Measurements from ENCODE around the gene OR5AS1.
"Not testable (repeated sequence)": the region's sequence is repeated elsewhere in the genome, so short reads cannot be mapped to it uniquely, and the experiment has no call there.

Gene OR5AS1

DNA sequence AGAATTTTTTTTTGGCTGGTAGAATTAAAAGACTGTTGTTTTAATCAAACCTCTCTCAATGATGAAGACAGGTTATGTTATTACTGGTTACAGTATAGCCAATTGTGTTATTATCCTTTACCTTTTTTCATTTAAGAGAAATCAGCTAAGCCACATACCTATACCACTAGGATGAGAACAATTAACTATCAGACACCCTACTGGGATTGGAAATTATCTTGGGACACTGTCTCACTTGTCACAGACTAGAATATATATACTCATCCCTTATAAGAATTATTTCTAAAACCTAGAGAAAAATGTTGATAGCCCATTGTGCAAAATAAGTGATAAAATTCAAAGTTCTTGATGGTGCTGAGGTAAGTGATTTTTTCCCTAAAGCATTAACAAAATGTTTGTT lies at the start of gene OR5AS1:
TSS of gene OR5AS1 (plus strand) at position 301 of the 400 bp plus-strand sequence. CDS start 2,765 bp downstream, outside the sequence.
- H3K36me3 Mint-ChIP-seq: no peaks in the 10 kb centered on the region
- ATAC-seq: no peak
- H3K4me3 Mint-ChIP-seq: no peak within 1 kb of the TSS
- peaks cover 5% of the 10 kb centered on the region for H3K9me3 Mint-ChIP-seq
- H3K4me1 Mint-ChIP-seq: no peaks in the 10 kb centered on the region
- H3K27me3 Mint-ChIP-seq: no peaks in the 10 kb centered on the region
- H3K27ac Mint-ChIP-seq: no peak within 1 kb of the TSS

DNA sequence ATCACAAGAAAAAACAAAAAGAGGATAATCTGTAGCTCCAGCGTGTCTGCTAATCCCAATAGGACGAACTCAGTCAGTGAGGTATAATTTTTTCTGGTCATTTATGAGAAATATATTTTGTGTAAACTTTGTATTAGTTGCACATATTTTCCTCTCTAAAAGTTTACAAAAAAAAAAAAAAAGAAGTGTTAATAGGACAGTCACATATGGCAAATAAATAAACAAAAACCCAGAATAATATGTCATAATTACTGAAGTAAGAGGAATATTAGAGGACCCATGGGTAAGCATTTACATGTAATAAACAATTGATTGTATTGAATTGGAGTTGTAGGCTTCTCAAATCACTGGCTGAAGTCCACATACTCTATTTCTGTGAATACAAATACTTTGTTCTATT lies 32.9 kb upstream of the OR5AS1 start, which contains the start of gene OR5F1:
TSS of gene OR5F1 (minus strand) at position 101 of the 400 bp plus-strand sequence. CDS start at position 101, 0 bp downstream.
- Mint-ChIP-seq H3K27me3 (no peaks in the 10 kb centered on the region), H3K27ac (no peak within 1 kb of the TSS), H3K4me1 (no peaks in the 10 kb centered on the region), H3K4me3 (no peak within 1 kb of the TSS), H3K36me3 (no peaks in the 10 kb centered on the region), H3K9me3 (peaks cover 8% of the 10 kb centered on the region)
- no peak for ATAC-seq

DNA sequence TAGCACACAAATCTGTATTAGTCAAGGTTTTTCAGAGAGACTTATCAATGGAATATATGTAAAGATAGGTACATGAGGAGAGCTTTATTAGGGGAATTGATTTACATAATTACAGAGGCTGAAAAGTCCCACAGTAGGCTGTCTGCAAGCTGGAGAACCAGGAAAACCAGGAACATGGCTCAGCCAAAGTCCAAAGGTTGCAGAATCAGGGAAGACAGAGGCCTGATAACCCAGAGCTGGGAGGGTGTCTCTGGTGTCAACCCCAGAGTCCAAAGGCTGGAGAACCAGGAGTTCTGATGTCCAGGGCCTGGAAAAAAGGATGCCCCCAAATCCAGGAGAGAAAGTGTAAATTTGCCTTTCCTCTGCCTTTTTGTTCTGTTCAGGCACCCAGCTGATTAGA lies 16.7 kb upstream of the OR5AS1 start:
- Mint-ChIP-seq H3K36me3 (no peaks in the 10 kb centered on the region), H3K27me3 (no peaks in the 10 kb centered on the region), H3K9me3 (peaks cover 11% of the 10 kb centered on the region), H3K27ac (no peak overlapping the region), H3K4me1 (no peaks in the 10 kb centered on the region), H3K4me3 (no peak overlapping the region)
- ATAC-seq: no peak

DNA sequence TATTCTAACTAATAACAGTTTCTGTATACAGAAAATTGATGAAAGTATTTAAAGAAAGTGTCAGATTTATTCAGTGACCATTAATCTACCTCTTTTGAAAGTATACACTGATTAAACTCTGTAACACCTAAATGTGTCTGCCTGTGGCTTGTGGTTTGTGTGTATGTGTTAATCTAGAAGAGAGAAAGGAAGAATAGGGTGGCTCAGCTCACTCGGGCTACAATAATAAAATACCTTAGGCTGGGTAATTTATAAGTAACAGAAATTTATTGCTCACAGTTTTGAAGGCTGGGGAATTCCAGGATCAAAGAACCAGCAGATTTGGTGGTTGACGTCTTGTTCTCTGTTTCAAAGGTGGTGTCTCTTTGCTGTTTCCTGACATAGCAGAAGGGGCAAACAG lies 13.6 kb upstream of the OR5AS1 start:
- Mint-ChIP-seq H3K36me3 (no peaks in the 10 kb centered on the region), H3K4me3 (no peak overlapping the region), H3K4me1 (no peaks in the 10 kb centered on the region), H3K9me3 (peaks cover 17% of the 10 kb centered on the region), H3K27ac (no peak overlapping the region), H3K27me3 (no peaks in the 10 kb centered on the region)
- ATAC-seq: no peak

DNA sequence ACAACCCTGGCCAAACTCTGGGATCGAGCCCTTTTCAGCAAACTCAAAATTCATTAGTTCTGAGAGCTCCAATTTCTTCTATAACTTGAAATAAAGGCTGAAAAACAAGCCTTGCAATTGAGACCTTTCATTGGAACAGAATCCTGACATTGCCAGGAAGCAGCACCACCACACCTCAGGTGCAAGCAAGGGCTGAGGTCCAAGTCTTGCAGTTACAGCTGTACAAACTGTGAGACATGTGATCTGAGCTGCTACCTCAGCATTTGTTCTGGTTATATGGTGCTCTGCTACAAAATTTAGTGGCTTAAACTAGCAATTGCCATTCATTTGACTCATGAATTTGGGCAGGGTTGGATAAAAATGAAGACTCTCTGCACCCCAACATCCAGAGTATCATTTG lies 18.1 kb downstream of the OR5AS1 start:
- Mint-ChIP-seq H3K9me3 (peaks cover 7% of the 10 kb centered on the region), H3K4me1 (no peaks in the 10 kb centered on the region), H3K27me3 (no peaks in the 10 kb centered on the region), H3K4me3 (no peak overlapping the region), H3K27ac (no peak overlapping the region), H3K36me3 (no peaks in the 10 kb centered on the region)
- no peak for ATAC-seq

DNA sequence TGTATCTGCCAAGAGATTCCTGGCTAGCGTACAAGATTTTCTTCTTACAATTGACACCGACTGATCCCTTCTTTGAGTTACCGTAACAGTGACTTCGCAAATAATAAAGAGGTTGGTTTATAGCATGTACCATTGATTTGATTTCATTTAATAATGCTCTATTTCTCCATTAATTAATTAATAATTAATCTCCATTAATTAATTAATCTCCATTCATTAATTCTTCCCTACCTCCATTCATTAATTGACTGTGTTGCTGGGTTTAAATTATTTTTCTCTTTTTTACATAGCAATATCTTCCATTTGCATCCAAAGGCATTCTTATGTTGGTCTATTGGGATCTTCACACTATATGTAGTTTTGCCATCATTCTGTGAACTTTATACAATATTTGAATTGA lies 21.0 kb downstream of the OR5AS1 start:
- Mint-ChIP-seq H3K4me1 (no peaks in the 10 kb centered on the region), H3K27me3 (no peaks in the 10 kb centered on the region), H3K27ac (no peak overlapping the region), H3K36me3 (no peaks in the 10 kb centered on the region), H3K4me3 (no peak overlapping the region), H3K9me3 (peaks cover 1% of the 10 kb centered on the region)
- no peak for ATAC-seq

DNA sequence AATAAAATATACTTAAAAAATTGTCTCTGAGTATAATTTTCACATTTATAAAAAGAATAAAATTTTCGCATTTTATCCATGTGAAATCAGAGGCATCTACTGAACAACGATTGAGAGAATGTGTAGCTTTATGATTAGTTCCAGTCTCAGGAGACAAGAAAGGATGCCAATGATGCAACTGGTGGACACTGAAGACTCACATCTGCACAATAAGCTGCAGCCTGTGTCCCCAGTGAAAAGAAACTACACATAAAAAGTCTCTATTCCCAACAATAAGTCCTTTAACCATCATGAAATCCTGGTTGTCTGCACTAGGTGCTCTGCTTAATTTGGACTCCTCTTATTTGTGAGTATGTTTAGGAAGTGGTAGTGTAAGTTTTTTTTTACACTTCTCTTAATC lies 22.0 kb downstream of the OR5AS1 start:
- Mint-ChIP-seq H3K4me3 (no peak overlapping the region), H3K36me3 (no peaks in the 10 kb centered on the region), H3K9me3 (no peaks in the 10 kb centered on the region), H3K4me1 (no peaks in the 10 kb centered on the region), H3K27me3 (no peaks in the 10 kb centered on the region), H3K27ac (no peak overlapping the region)
- no peak for ATAC-seq

DNA sequence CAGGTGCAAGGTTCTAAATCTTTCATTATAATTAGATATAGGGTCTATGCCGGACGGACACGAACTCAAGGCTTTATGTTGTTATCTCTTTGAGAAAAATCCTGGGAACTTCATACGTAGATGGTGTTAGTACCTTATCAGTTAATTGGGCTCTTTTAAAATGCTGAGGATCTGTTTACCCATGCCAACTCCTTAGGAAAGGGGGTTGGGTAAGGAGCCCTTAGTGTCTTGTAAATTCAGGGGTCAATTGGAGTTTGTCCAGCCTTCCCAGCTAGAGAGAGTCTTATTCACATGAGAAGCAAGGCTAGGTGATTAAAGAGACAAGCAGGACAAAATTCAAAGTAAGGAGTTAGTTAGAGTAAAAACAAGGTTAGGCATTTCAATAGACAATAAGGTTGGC lies 28.9 kb downstream of the OR5AS1 start:
- H3K36me3 Mint-ChIP-seq, H3K9me3 Mint-ChIP-seq, H3K4me3 Mint-ChIP-seq, H3K27ac Mint-ChIP-seq, H3K27me3 Mint-ChIP-seq, H3K4me1 Mint-ChIP-seq, ATAC-seq: not testable (repeated sequence)

DNA sequence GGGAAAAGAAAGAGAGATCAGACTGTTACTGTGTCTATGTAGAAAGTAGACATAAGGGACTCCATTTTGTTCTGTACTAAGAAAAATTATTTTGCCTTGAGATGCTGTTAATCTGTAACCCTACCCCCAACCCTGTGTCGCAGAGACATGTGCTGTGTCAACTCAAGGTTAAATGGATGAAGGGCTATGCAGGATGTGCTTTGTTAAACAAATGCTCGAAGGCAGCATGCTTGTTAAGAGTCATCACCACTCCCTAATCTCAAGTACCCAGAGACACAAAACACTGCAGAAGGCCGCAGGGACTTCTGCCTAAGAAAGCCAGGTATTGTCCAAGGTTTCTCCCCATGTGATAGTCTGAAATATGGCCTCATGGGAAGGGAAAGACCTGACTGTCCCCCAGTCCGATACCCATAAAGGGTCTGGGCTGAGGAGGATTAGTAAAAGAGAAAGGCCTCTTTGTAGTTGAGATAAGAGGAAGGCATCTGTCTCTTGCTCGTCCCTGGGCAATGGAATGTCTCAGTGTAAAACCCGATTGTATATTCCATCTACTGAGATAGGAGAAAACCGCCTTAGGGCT lies 30.3 kb downstream of the OR5AS1 start:
- not testable (repeated sequence) for H3K4me3 Mint-ChIP-seq, H3K27me3 Mint-ChIP-seq, H3K9me3 Mint-ChIP-seq, H3K4me1 Mint-ChIP-seq, ATAC-seq, H3K27ac Mint-ChIP-seq, H3K36me3 Mint-ChIP-seq

DNA sequence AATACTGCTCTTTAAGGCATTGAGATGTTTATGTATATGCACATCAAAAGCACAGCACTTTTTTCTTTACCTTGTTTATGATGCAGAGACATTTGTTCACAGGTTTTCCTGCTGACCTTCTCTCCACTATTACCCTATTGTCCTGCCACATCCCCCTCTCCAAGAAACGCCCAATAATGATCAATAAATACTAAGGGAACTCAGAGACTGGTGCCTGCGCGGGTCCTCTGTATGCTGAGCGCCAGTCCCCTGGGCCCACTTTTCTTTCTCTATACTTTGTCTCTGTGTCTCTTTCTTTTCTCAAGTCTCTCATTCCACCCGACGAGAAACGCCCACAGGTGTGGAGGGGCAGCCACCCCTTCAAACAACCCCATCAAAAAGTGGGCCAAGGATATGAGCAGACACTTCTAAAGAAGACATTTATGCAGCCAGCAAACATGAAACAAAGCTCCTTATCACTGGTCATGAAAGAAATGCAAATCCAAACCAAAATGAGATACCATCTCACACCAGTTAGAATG lies 30.9 kb downstream of the OR5AS1 start:
- H3K4me3 Mint-ChIP-seq, H3K9me3 Mint-ChIP-seq, H3K27ac Mint-ChIP-seq, ATAC-seq, H3K27me3 Mint-ChIP-seq, H3K4me1 Mint-ChIP-seq, H3K36me3 Mint-ChIP-seq: not testable (repeated sequence)

DNA sequence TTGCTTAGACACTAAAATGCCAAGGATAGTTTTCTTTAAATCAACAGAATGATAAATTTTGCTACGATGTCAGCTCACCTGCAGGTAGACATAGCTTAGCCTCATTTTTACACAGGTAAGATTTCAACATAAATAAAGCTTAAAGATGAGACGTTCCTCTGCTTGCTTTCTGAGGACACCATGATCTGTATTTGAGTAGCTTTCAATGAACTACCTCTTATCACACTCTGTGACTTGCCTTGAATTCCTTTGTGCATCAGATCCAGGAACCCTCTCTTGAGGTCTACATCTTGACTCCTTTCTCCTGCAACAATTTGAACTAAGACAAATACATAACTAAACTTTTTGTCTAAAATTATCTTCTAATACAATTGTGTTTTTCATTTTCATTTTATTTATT lies 39.5 kb downstream of the OR5AS1 start:
- no peak overlapping the region for H3K4me3 Mint-ChIP-seq
- H3K9me3 Mint-ChIP-seq: peaks cover 22% of the 10 kb centered on the region
- no peak overlapping the region for H3K27ac Mint-ChIP-seq
- no peaks in the 10 kb centered on the region for H3K4me1 Mint-ChIP-seq
- H3K36me3 Mint-ChIP-seq: no peaks in the 10 kb centered on the region
- ATAC-seq: no peak
- no peaks in the 10 kb centered on the region for H3K27me3 Mint-ChIP-seq

All from stimulated activated memory B cell treated with anti-CD40 and anti-IgM and Interleukin-4, amounts not matched to agents 10 μg/mL and 1 μg/mL and 100 μg/mL, for 72 hours (primary cell).